ENCODE results near the gene ORC5.

GRCh38 chr7:104207348-104207730 is 474 bp downstream of the ORC5 start:
- TF ChIP-seq POLR2A (IDR thresholded peaks at IDR 0.05; ENCODE audit: low read length) (no peak), GATA1 (IDR thresholded peaks at IDR 0.05; ENCODE audit: low read depth, low read length) (no peak)
